ENCODE data around the gene CBR3.

Gene CBR3

GRCh38 chr21:36186506-36187399 is 51.9 kb downstream of the CBR3 start:
- DNase-seq = no peak

DNA sequence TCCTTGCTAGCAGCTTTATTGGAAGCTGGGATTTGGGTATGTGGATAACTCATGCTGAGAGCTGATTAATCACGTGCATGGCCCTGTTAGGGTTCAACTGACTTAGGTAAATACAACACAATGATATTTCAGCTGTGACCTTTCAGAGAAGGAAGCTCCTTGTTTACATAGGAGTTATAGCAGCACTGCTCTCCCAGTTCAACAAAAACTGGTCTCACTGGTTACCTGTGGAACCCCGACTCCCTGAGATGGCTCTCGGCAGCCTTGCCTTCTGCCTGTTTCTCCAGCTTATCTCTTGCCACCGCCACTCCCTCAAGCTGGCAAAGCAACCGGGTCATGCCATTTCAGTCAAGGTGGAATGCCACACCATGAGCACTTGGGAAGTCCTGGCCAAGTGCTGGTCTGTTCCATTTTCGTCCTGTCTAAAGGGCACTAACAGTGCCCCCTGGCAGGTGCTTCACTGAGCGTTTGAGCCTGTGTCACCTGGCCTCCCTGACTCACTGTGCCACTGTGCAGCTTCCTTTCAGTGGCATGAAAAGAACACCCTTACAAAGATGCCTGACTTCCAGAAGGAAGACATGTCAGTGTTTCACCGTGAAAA is 53.3 kb downstream of the CBR3 start:
- DNase-seq = no peak

- DNase-seq = no peak
These were observed 54.1 kb downstream of the CBR3 start for GRCh38 chr21:36188937-36189336.

DNA sequence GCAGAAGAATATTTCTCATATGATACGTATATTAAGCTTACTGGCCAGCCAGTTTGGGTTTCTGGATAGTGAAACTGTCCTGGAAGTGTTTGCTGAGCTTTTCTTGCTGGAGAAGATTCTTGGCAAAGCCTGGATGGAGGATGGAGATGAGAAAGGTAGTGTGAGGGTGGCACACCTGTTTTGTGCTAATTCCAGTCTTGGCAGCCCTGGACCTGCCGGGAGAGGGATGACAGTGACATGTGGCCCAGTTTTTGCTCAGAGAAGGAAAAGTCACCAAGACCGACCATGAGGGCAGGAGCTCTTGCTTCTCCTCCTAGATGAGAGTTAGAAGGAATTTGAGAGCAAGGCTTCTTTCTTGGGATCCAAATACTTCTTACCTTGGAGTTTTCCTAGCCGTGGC is 55.9 kb downstream of the CBR3 start:
- no peak for DNase-seq

GRCh38 chr21:36193200-36193599 is 58.3 kb downstream of the CBR3 start:
- DNase-seq = no peak

GRCh38 chr21:36194024-36194423 is 59.1 kb downstream of the CBR3 start:
- no peak for DNase-seq

GRCh38 chr21:36195613-36196012 is 60.7 kb downstream of the CBR3 start:
- DNase-seq = peak; percentile 61

All from OCI-M1 (cell line).